ENCODE data around the gene MOGAT1. TPM values are rescaled to one million over a fixed set of nuclear protein-coding genes. Genes with fewer than 3 reads are reported as not detected.
"Not testable (repeated sequence)": the region's sequence is repeated elsewhere in the genome, so short reads cannot be mapped to it uniquely, and the experiment has no call there.

The MOGAT1 gene
- total RNA-seq, 1 donor from 2014 or later = 0.74 TPM

DNA sequence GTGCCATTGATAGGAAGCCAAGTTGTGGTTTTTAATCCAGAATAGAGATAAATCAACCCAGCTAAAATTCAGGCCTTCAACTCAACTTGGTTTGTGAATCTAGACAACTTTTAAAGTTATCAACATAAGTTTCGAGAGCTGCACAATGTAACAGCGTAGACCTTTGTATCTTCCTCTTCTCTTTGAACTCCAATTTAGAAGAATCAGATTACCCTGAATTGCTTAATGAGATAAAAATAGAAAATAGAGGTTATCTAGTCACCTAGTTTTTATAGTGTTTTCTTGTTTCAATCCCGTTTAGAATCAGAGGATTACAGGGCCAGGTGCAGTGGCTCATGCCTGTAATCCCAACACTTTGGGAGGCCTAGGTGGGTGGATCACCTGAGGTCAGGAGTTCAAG is 12.3 kb downstream of the MOGAT1 start:
- H3K4me3 Mint-ChIP-seq (ENCODE audit: low read depth) = no peak overlapping the region
- no peaks in the 10 kb centered on the region for H3K36me3 Mint-ChIP-seq (ENCODE audit: insufficient read depth)
- H3K27me3 Mint-ChIP-seq = no peaks in the 10 kb centered on the region
- no peaks in the 10 kb centered on the region for H3K4me1 Mint-ChIP-seq (ENCODE audit: low read depth)
- no peak overlapping the region for H3K27ac Mint-ChIP-seq
- DNase-seq (ENCODE audit: low spot score, unreplicated experiment) = no peak
- TF ChIP-seq, protein P1, sequence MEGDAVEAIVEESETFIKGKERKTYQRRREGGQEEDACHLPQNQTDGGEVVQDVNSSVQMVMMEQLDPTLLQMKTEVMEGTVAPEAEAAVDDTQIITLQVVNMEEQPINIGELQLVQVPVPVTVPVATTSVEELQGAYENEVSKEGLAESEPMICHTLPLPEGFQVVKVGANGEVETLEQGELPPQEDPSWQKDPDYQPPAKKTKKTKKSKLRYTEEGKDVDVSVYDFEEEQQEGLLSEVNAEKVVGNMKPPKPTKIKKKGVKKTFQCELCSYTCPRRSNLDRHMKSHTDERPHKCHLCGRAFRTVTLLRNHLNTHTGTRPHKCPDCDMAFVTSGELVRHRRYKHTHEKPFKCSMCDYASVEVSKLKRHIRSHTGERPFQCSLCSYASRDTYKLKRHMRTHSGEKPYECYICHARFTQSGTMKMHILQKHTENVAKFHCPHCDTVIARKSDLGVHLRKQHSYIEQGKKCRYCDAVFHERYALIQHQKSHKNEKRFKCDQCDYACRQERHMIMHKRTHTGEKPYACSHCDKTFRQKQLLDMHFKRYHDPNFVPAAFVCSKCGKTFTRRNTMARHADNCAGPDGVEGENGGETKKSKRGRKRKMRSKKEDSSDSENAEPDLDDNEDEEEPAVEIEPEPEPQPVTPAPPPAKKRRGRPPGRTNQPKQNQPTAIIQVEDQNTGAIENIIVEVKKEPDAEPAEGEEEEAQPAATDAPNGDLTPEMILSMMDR (IDR thresholded peaks at IDR 0.05; ENCODE audit: unreplicated experiment) = no peak
- H3K9me3 Mint-ChIP-seq (ENCODE audit: low read depth) = no peaks in the 10 kb centered on the region

DNA sequence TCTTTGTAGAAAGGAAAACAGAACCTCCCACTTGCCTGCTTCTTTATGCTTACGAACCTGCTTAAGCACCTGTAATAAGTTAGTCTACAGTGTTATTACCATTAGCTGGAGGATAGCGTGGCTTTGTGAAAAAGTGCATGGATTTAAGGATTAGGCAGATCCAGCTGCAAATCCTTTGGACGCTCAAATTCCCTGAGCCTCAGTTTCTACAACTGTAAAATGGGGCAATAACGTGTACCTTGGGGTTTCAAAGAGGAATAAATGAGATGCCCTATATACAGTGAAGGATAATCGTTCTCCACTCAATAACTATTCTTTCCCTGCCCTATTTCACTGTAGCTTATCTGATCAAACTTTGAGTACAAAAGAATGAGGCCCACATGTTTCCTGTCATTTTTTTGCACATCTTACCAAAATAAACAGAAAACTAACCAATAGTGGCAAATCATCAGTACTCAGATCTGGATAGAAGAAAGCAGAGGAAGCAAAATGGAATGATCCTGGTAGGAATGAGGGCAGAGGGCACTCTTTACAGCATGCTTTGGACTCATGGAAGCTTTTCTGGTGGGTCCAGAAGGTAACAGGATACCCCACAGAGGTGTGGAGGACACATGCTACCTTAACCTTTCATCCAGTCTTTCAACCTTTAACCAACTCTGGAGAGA is 14.8 kb downstream of the MOGAT1 start:
- Mint-ChIP-seq H3K9me3 (ENCODE audit: low read depth) (no peaks in the 10 kb centered on the region), H3K4me3 (ENCODE audit: low read depth) (no peak overlapping the region), H3K4me1 (ENCODE audit: low read depth) (no peaks in the 10 kb centered on the region), H3K36me3 (ENCODE audit: insufficient read depth) (no peaks in the 10 kb centered on the region), H3K27ac (no peak overlapping the region), H3K27me3 (no peaks in the 10 kb centered on the region)
- no peak for DNase-seq (ENCODE audit: low spot score, unreplicated experiment)
- TF ChIP-seq, protein P1 (IDR thresholded peaks at IDR 0.05; ENCODE audit: unreplicated experiment) = no peak

DNA sequence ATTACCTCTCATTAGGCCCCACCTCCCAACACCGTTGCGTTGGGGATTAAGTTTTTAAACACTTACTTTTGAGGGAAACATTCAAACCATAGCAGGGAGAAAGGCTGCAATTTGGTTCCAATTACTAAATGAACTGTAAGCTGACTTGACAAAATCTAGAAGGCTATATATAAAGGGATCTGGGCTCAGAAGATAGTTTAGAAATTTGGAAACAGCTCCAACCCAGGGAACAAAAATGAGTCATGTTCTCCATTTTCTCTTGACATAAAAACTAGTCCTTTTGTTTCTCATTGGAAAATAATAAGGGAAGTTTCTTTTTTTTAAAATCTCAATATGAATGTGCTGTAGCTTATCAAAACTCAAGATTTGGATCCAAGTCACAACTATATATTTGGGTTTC is 17.5 kb downstream of the MOGAT1 start:
- peaks cover 1% of the 10 kb centered on the region for H3K36me3 Mint-ChIP-seq (ENCODE audit: insufficient read depth)
- H3K4me1 Mint-ChIP-seq (ENCODE audit: low read depth) = no peaks in the 10 kb centered on the region
- TF ChIP-seq, protein P1 (IDR thresholded peaks at IDR 0.05; ENCODE audit: unreplicated experiment) = no peak
- peaks cover 3% of the 10 kb centered on the region for H3K9me3 Mint-ChIP-seq (ENCODE audit: low read depth)
- H3K27me3 Mint-ChIP-seq = no peaks in the 10 kb centered on the region
- no peak overlapping the region for H3K4me3 Mint-ChIP-seq (ENCODE audit: low read depth)
- DNase-seq (ENCODE audit: low spot score, unreplicated experiment) = no peak
- H3K27ac Mint-ChIP-seq = no peak overlapping the region

DNA sequence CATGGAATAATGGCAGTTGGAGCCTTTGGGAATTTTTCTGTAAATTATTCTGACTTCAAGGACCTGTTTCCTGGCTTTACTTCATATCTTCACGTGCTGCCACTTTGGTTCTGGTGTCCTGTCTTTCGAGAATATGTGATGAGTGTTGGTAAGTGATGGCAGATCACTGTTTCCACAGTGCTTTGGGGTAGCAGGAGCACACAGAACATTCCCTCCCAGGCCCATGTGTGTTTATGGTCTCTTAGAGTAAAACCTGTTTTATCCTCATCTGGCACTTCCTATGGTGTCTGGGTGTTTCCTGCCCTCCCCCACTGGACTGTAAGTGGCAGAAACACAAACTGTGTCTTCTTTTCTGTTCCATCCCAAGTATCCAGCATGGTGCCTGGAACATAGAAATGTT is 17.9 kb downstream of the MOGAT1 start:
- Mint-ChIP-seq H3K4me1 (ENCODE audit: low read depth) (no peaks in the 10 kb centered on the region), H3K27me3 (no peaks in the 10 kb centered on the region), H3K36me3 (ENCODE audit: insufficient read depth) (peaks cover 1% of the 10 kb centered on the region), H3K4me3 (ENCODE audit: low read depth) (no peak overlapping the region), H3K27ac (no peak overlapping the region), H3K9me3 (ENCODE audit: low read depth) (peaks cover 3% of the 10 kb centered on the region)
- TF ChIP-seq, protein P1 (IDR thresholded peaks at IDR 0.05; ENCODE audit: unreplicated experiment) = no peak
- DNase-seq (ENCODE audit: low spot score, unreplicated experiment) = no peak

DNA sequence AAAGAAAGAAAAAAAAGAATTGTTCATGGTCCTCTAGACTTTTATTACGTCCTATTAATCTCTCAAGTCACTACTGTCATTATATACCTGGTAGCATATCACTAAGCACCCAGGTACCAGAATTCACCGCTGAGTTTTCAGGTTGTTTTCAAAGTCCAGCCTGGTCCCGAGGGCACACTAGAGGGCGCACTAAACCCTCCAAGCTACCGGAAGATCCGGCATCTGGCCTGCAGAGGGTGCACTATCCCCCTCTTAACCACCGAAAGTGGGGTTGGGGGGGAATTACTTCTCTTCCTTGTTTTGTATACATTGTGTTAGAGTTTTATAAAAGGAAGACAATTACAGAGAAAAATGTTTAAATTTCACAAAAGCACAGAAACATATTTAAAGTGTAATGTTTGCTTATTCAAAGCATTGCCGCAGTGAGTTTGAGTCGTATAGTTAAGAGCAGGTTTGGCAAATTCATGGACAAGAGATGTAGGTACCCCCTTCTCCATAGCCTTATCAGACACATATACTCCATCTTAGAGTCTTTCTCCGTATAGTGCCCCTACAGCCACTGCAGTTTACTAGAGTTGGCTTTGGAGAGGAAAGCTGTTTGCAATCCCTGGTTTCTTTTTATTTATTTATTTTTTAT is 19.2 kb downstream of the MOGAT1 start:
- H3K9me3 Mint-ChIP-seq (ENCODE audit: low read depth) = peaks cover 3% of the 10 kb centered on the region
- peak; percentile 59 for DNase-seq (ENCODE audit: low spot score, unreplicated experiment)
- H3K36me3 Mint-ChIP-seq (ENCODE audit: insufficient read depth) = peaks cover 1% of the 10 kb centered on the region
- TF ChIP-seq, protein P1 (IDR thresholded peaks at IDR 0.05; ENCODE audit: unreplicated experiment) = peak; percentile 100
- H3K27ac Mint-ChIP-seq = no peak overlapping the region
- H3K27me3 Mint-ChIP-seq = no peaks in the 10 kb centered on the region
- no peaks in the 10 kb centered on the region for H3K4me1 Mint-ChIP-seq (ENCODE audit: low read depth)
- no peak overlapping the region for H3K4me3 Mint-ChIP-seq (ENCODE audit: low read depth)

DNA sequence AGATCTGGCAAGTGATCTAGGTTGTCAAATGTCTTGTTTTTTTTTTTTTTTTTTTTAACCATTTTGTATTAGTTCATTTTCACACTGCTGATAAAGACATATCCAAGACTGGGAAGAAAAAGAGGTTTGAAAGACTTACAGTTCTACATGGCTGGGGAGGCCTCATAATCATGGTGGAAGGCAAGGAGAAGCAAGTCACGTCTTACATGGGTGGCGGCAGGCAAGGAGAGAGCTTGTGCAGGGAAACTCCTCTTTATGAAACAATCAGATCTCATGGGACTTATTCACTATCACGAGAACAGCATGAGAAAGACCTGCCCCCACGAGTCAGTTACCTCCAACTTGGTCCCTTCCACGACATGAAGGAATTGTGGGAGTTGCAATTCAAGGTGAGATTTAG is 22.0 kb downstream of the MOGAT1 start:
- not testable (repeated sequence) for H3K4me1 Mint-ChIP-seq (ENCODE audit: low read depth); H3K27ac Mint-ChIP-seq; H3K27me3 Mint-ChIP-seq; H3K4me3 Mint-ChIP-seq (ENCODE audit: low read depth); H3K9me3 Mint-ChIP-seq (ENCODE audit: low read depth); DNase-seq (ENCODE audit: low spot score, unreplicated experiment); H3K36me3 Mint-ChIP-seq (ENCODE audit: insufficient read depth)

Data from progenitor cell of endocrine pancreas (in vitro differentiated cells).